GM23338 (cell line): Measurements from ENCODE around the gene EBF4. TPM values are rescaled to one million over a fixed set of nuclear protein-coding genes. Genes with fewer than 3 reads are reported as not detected.

Experiments used
- ATAC-seq: fragments of 200-7000 bp; cut with Tn5 transposase; 3 replicates; pipeline ENCODE4 v1.9.1; 2020
- DNase-seq: peaks from one replicate; pipeline ENCODE4 v3.0.0-alpha.2; 2015; ENCODE audit warnings: low spot score
- H2AFZ ChIP-seq: fragments of 200-600 bp; sonication (generic); 2 replicates; pipeline ENCODE4 v1.8.0; 2016; ENCODE audit warnings: antibody characterized with exemption, mild to moderate bottlenecking, moderate library complexity
- H3F3A ChIP-seq: fragments of 200-600 bp; sonication (generic); replicated peaks from 2 replicates; pipeline ENCODE4 v1.8.0; 2017; ENCODE audit warnings: antibody characterized with exemption, mixed run types, low read depth
- H3K27ac ChIP-seq: fragments of 200-600 bp; sonication (generic); 2 replicates; pipeline ENCODE4 v1.6.1; 2016; ENCODE audit warnings: low read depth
- H3K27me3 ChIP-seq: fragments of 200-600 bp; sonication (generic); 2 replicates; pipeline ENCODE4 v1.8.0; 2016; ENCODE audit warnings: mild to moderate bottlenecking, mixed run types, moderate library complexity; ENCODE audit not compliant: insufficient read depth
- H3K36me3 ChIP-seq: fragments of 200-600 bp; sonication (generic); 2 replicates; pipeline ENCODE4 v1.8.0; 2016; ENCODE audit warnings: mild to moderate bottlenecking; ENCODE audit not compliant: insufficient read depth
- H3K4me1 ChIP-seq: fragments of 200-600 bp; sonication (generic); 2 replicates; pipeline ENCODE4 v1.8.0; 2016; ENCODE audit warnings: mild to moderate bottlenecking, moderate library complexity; ENCODE audit not compliant: insufficient read depth
- H3K4me2 ChIP-seq: fragments of 200-600 bp; sonication (generic); 2 replicates; pipeline ENCODE4 v1.7.1; 2017; ENCODE audit warnings: mixed run types
- H3K4me3 ChIP-seq: fragments of 200-600 bp; sonication (generic); 2 replicates; pipeline ENCODE4 v1.6.1; 2016; ENCODE audit warnings: mixed run types
- H3K79me2 ChIP-seq: fragments of 200-600 bp; sonication (generic); replicated peaks from 2 replicates; pipeline ENCODE4 v1.8.0; 2017; ENCODE audit warnings: mild to moderate bottlenecking; ENCODE audit not compliant: insufficient read depth
- H3K9me2 ChIP-seq: fragments of 200-600 bp; sonication (generic); 2 replicates; pipeline ENCODE4 v1.8.0; 2017; ENCODE audit not compliant: insufficient read depth
- H4K20me1 ChIP-seq: fragments of 200-600 bp; sonication (generic); replicated peaks from 2 replicates; pipeline ENCODE4 v1.8.0; 2017; ENCODE audit warnings: mild to moderate bottlenecking; ENCODE audit not compliant: insufficient read depth
- H3K27ac Mint-ChIP-seq: 2 replicates; pipeline ENCODE4 v1.8.0; 2020; ENCODE audit warnings: inconsistent platforms, mild to moderate bottlenecking, moderate library complexity, mixed read lengths
- H3K27me3 Mint-ChIP-seq: 3 replicates; pipeline ENCODE4 v1.8.0; 2022; ENCODE audit warnings: low read depth, mild to moderate bottlenecking, moderate library complexity, mixed read lengths, inconsistent platforms; ENCODE audit not compliant: insufficient read depth, poor library complexity
- H3K36me3 Mint-ChIP-seq: 3 replicates; pipeline ENCODE4 v1.8.0; 2021; ENCODE audit warnings: low read depth, mild to moderate bottlenecking, inconsistent platforms, moderate library complexity, mixed read lengths
- H3K4me1 Mint-ChIP-seq: 3 replicates; pipeline ENCODE4 v1.8.0; 2020; ENCODE audit warnings: mild to moderate bottlenecking, inconsistent platforms, mixed read lengths
- H3K4me3 Mint-ChIP-seq: 3 replicates; pipeline ENCODE4 v1.8.0; 2021; ENCODE audit warnings: moderate library complexity, mild to moderate bottlenecking, inconsistent platforms, mixed read lengths
- H3K9me3 Mint-ChIP-seq: 3 replicates; pipeline ENCODE4 v1.8.0; 2020; ENCODE audit warnings: moderate library complexity, mild to moderate bottlenecking, inconsistent platforms, mixed read lengths
- CREB1 ChIP-seq: fragments of 250-450 bp; sonication (Bioruptor Pico); IDR thresholded peaks from 2 replicates; pipeline ENCODE4 v1.5.0; 2020; ENCODE audit warnings: low read depth, mild to moderate bottlenecking, moderate library complexity
- EZH2 ChIP-seq: fragments of 200-600 bp; sonication (generic); IDR thresholded peaks from one replicate; pipeline ENCODE4 v1.8.0; 2017; ENCODE audit warnings: antibody characterized with exemption, mild to moderate bottlenecking, low read depth; ENCODE audit not compliant: unreplicated experiment
- JUNB ChIP-seq: IDR thresholded peaks from one replicate; pipeline ENCODE4 v1.6.1; 2016; ENCODE audit warnings: antibody characterized with exemption; ENCODE audit not compliant: unreplicated experiment
- NANOG ChIP-seq: IDR thresholded peaks from 2 replicates; pipeline ENCODE4 v1.6.1; 2016; ENCODE audit warnings: antibody characterized with exemption, borderline replicate concordance
- STAT1 ChIP-seq: IDR thresholded peaks from one replicate; pipeline ENCODE4 v1.6.1; 2016; ENCODE audit warnings: antibody characterized with exemption; ENCODE audit not compliant: unreplicated experiment
- ZNF331 ChIP-seq: fragments of 250-450 bp; sonication (Bioruptor Pico); IDR thresholded peaks from 2 replicates; pipeline ENCODE4 v1.5.0; 2020; ENCODE audit warnings: low read depth, mild to moderate bottlenecking, moderate library complexity
- polyA plus RNA-seq: library from polyadenylated mRNA; unstranded; fragments of >200 nt; fragmentation: Nextera tagmentation; extraction: Ambion mirVana; gene quantifications from 2 replicates; pipeline ENCODE4 v1.2.1, GENCODE V29; 2016
- total RNA-seq: library from RNA; depleted of rRNA; stranded (reverse); fragments of >200 nt; shearing (Covaris generic); gene quantifications from 2 replicates; pipeline ENCODE4 v1.2.3, GENCODE V29; 2014

EBF4 gene
- total and polyA plus RNA-seq, 2 experiments from 2014 or later, result 0.66 to 1.6 TPM

GRCh38 chr20:2804041-2804828, 111.7 kb downstream of the EBF4 start:
- H3K9me2 ChIP-seq, result no peaks in the 10 kb centered on the region
- Mint-ChIP-seq H3K36me3 (no peaks in the 10 kb centered on the region; the same call in none of the 3 replicates), H3K4me1 (peaks cover 35% of the 10 kb centered on the region), H3K9me3 (no peaks in the 10 kb centered on the region; the same call in 2 of the 3 replicates), H3K27ac (no peak overlapping the region), H3K4me3 (peak overlapping the region; percentile 54), H3K27me3 (peaks cover 95% of the 10 kb centered on the region)
- DNase-seq (no peak), ATAC-seq (no peak)
- H3K36me3 ChIP-seq, result no peaks in the 10 kb centered on the region
- H3F3A ChIP-seq, result 0 out of 2 replicates have a peak, but pooled peaks cover 4% of the 10 kb centered on the region
- no peak overlapping the region for H3K27ac ChIP-seq
- H3K4me3 ChIP-seq, result peak overlapping the region; percentile 51; the same call in 1 of the 2 replicates
- peaks cover 35% of the 10 kb centered on the region for H3K4me1 ChIP-seq
- no peaks in the 10 kb centered on the region for H3K79me2 ChIP-seq
- peaks cover 99% of the 10 kb centered on the region for H3K27me3 ChIP-seq
- peaks cover 3% of the 10 kb centered on the region; the same call in 1 of the 2 replicates for H4K20me1 ChIP-seq
- peak overlapping the region; percentile 83; the same call in 1 of the 2 replicates for H2AFZ ChIP-seq
- no peak for TF ChIP-seq CREB1
- TF ChIP-seq STAT1, result no peak
- no peak for TF ChIP-seq JUNB
- peak; percentile 85 for TF ChIP-seq EZH2
- peak overlapping the region; percentile 73 for H3K4me2 ChIP-seq

- Histone ChIP-seq H2AFZ (peak overlapping the region; percentile 83), H3K4me1 (peaks cover 28% of the 10 kb centered on the region), H3K4me2 (peak overlapping the region; percentile 73), H3K27ac (no peak overlapping the region), H3K4me3 (peak overlapping the region; percentile 51), H3K79me2 (no peaks in the 10 kb centered on the region), H3F3A (0 out of 2 replicates have a peak, but pooled peaks cover 4% of the 10 kb centered on the region), H3K9me2 (no peaks in the 10 kb centered on the region), H3K36me3 (no peaks in the 10 kb centered on the region), H4K20me1 (peaks cover 3% of the 10 kb centered on the region; the same call in 1 of the 2 replicates), H3K27me3 (peaks cover 99% of the 10 kb centered on the region)
- TF ChIP-seq CREB1, result no peak
- peak; percentile 88 for TF ChIP-seq EZH2
- TF ChIP-seq ZNF331 (CRISPR knock-in tag), result no peak
- TF ChIP-seq STAT1, result no peak
- no peak for TF ChIP-seq JUNB
- TF ChIP-seq NANOG, result no peak
- DNase-seq (peak; percentile 71), ATAC-seq (peak; percentile 36)
- peaks cover 93% of the 10 kb centered on the region for H3K27me3 Mint-ChIP-seq
- no peak overlapping the region for H3K27ac Mint-ChIP-seq
- H3K4me3 Mint-ChIP-seq, result peak overlapping the region; percentile 61
- peaks cover 26% of the 10 kb centered on the region for H3K4me1 Mint-ChIP-seq
- no peaks in the 10 kb centered on the region; the same call in 2 of the 3 replicates for H3K9me3 Mint-ChIP-seq
- no peaks in the 10 kb centered on the region; the same call in 1 of the 3 replicates for H3K36me3 Mint-ChIP-seq
Measured at GRCh38 chr20:2804852-2805688, 112.5 kb downstream of the EBF4 start.
